GM23338 (cell line): ENCODE results near the gene PYGB. TPM values are rescaled to one million over a fixed set of nuclear protein-coding genes. Genes with fewer than 3 reads are reported as not detected.

Source experiments
- ATAC-seq: fragments of 200-7000 bp; cut with Tn5 transposase; 3 replicates; pipeline ENCODE4 v1.9.1; 2020
- DNase-seq: peaks from one replicate; pipeline ENCODE4 v3.0.0-alpha.2; 2015; ENCODE audit warnings: low spot score
- H2AFZ ChIP-seq: fragments of 200-600 bp; sonication (generic); 2 replicates; pipeline ENCODE4 v1.8.0; 2016; ENCODE audit warnings: antibody characterized with exemption, mild to moderate bottlenecking, moderate library complexity
- H3F3A ChIP-seq: fragments of 200-600 bp; sonication (generic); replicated peaks from 2 replicates; pipeline ENCODE4 v1.8.0; 2017; ENCODE audit warnings: antibody characterized with exemption, mixed run types, low read depth
- H3K27ac ChIP-seq: fragments of 200-600 bp; sonication (generic); 2 replicates; pipeline ENCODE4 v1.6.1; 2016; ENCODE audit warnings: low read depth
- H3K27me3 ChIP-seq: fragments of 200-600 bp; sonication (generic); 2 replicates; pipeline ENCODE4 v1.8.0; 2016; ENCODE audit warnings: mild to moderate bottlenecking, mixed run types, moderate library complexity; ENCODE audit not compliant: insufficient read depth
- H3K36me3 ChIP-seq: fragments of 200-600 bp; sonication (generic); 2 replicates; pipeline ENCODE4 v1.8.0; 2016; ENCODE audit warnings: mild to moderate bottlenecking; ENCODE audit not compliant: insufficient read depth
- H3K4me1 ChIP-seq: fragments of 200-600 bp; sonication (generic); 2 replicates; pipeline ENCODE4 v1.8.0; 2016; ENCODE audit warnings: mild to moderate bottlenecking, moderate library complexity; ENCODE audit not compliant: insufficient read depth
- H3K4me2 ChIP-seq: fragments of 200-600 bp; sonication (generic); 2 replicates; pipeline ENCODE4 v1.7.1; 2017; ENCODE audit warnings: mixed run types
- H3K4me3 ChIP-seq: fragments of 200-600 bp; sonication (generic); 2 replicates; pipeline ENCODE4 v1.6.1; 2016; ENCODE audit warnings: mixed run types
- H3K79me2 ChIP-seq: fragments of 200-600 bp; sonication (generic); replicated peaks from 2 replicates; pipeline ENCODE4 v1.8.0; 2017; ENCODE audit warnings: mild to moderate bottlenecking; ENCODE audit not compliant: insufficient read depth
- H3K9me2 ChIP-seq: fragments of 200-600 bp; sonication (generic); 2 replicates; pipeline ENCODE4 v1.8.0; 2017; ENCODE audit not compliant: insufficient read depth
- H4K20me1 ChIP-seq: fragments of 200-600 bp; sonication (generic); replicated peaks from 2 replicates; pipeline ENCODE4 v1.8.0; 2017; ENCODE audit warnings: mild to moderate bottlenecking; ENCODE audit not compliant: insufficient read depth
- H3K27ac Mint-ChIP-seq: 2 replicates; pipeline ENCODE4 v1.8.0; 2020; ENCODE audit warnings: inconsistent platforms, mild to moderate bottlenecking, moderate library complexity, mixed read lengths
- H3K27me3 Mint-ChIP-seq: 3 replicates; pipeline ENCODE4 v1.8.0; 2022; ENCODE audit warnings: low read depth, mild to moderate bottlenecking, moderate library complexity, mixed read lengths, inconsistent platforms; ENCODE audit not compliant: insufficient read depth, poor library complexity
- H3K36me3 Mint-ChIP-seq: 3 replicates; pipeline ENCODE4 v1.8.0; 2021; ENCODE audit warnings: low read depth, mild to moderate bottlenecking, inconsistent platforms, moderate library complexity, mixed read lengths
- H3K4me1 Mint-ChIP-seq: 3 replicates; pipeline ENCODE4 v1.8.0; 2020; ENCODE audit warnings: mild to moderate bottlenecking, inconsistent platforms, mixed read lengths
- H3K4me3 Mint-ChIP-seq: 3 replicates; pipeline ENCODE4 v1.8.0; 2021; ENCODE audit warnings: moderate library complexity, mild to moderate bottlenecking, inconsistent platforms, mixed read lengths
- H3K9me3 Mint-ChIP-seq: 3 replicates; pipeline ENCODE4 v1.8.0; 2020; ENCODE audit warnings: moderate library complexity, mild to moderate bottlenecking, inconsistent platforms, mixed read lengths
- CREB1 ChIP-seq: fragments of 250-450 bp; sonication (Bioruptor Pico); IDR thresholded peaks from 2 replicates; pipeline ENCODE4 v1.5.0; 2020; ENCODE audit warnings: low read depth, mild to moderate bottlenecking, moderate library complexity
- CTCF ChIP-seq, 2 experiments: fragments of 200-600 bp in 1 of 2; sonication (generic) in 1 of 2; conservative IDR thresholded peaks; 2 replicates each; pipeline versions ENCODE4 v1.5.1 to v1.6.1; 2016 to 2017; ENCODE audit warnings: antibody characterized with exemption in 2 of 2, low read depth in 2 of 2, mild to moderate bottlenecking in 2 of 2, moderate library complexity in 1 of 2
- ETS1 ChIP-seq: IDR thresholded peaks from 2 replicates; pipeline ENCODE4 v1.6.1; 2016; ENCODE audit warnings: antibody characterized with exemption
- EZH2 ChIP-seq: fragments of 200-600 bp; sonication (generic); IDR thresholded peaks from one replicate; pipeline ENCODE4 v1.8.0; 2017; ENCODE audit warnings: antibody characterized with exemption, mild to moderate bottlenecking, low read depth; ENCODE audit not compliant: unreplicated experiment
- EZH2phosphoT487 ChIP-seq: fragments of 200-600 bp; sonication (generic); IDR thresholded peaks from one replicate; pipeline ENCODE4 v1.8.1; 2018; ENCODE audit warnings: antibody characterized with exemption; ENCODE audit not compliant: unreplicated experiment
- JUNB ChIP-seq: IDR thresholded peaks from one replicate; pipeline ENCODE4 v1.6.1; 2016; ENCODE audit warnings: antibody characterized with exemption; ENCODE audit not compliant: unreplicated experiment
- NANOG ChIP-seq: IDR thresholded peaks from 2 replicates; pipeline ENCODE4 v1.6.1; 2016; ENCODE audit warnings: antibody characterized with exemption, borderline replicate concordance
- POLR2AphosphoS5 ChIP-seq: IDR thresholded peaks from 2 replicates; pipeline ENCODE4 v1.6.1; 2016; ENCODE audit warnings: antibody characterized with exemption, low read depth
- REST ChIP-seq: IDR thresholded peaks from one replicate; pipeline ENCODE4 v1.6.1; 2018; ENCODE audit warnings: antibody characterized with exemption; ENCODE audit not compliant: unreplicated experiment
- STAT1 ChIP-seq: IDR thresholded peaks from one replicate; pipeline ENCODE4 v1.6.1; 2016; ENCODE audit warnings: antibody characterized with exemption; ENCODE audit not compliant: unreplicated experiment
- ZNF114 ChIP-seq: fragments of 250-450 bp; sonication (Bioruptor Pico); IDR thresholded peaks from 2 replicates; pipeline ENCODE4 v1.5.0; 2020; ENCODE audit warnings: mild to moderate bottlenecking, moderate library complexity
- ZNF331 ChIP-seq: fragments of 250-450 bp; sonication (Bioruptor Pico); IDR thresholded peaks from 2 replicates; pipeline ENCODE4 v1.5.0; 2020; ENCODE audit warnings: low read depth, mild to moderate bottlenecking, moderate library complexity
- polyA plus RNA-seq: library from polyadenylated mRNA; unstranded; fragments of >200 nt; fragmentation: Nextera tagmentation; extraction: Ambion mirVana; gene quantifications from 2 replicates; pipeline ENCODE4 v1.2.1, GENCODE V29; 2016
- total RNA-seq: library from RNA; depleted of rRNA; stranded (reverse); fragments of >200 nt; shearing (Covaris generic); gene quantifications from 2 replicates; pipeline ENCODE4 v1.2.3, GENCODE V29; 2014

Gene PYGB
- total and polyA plus RNA-seq, 2 experiments from 2014 or later, result 15.6 to 64.0 TPM

GRCh38 chr20:25244976-25245375, 2.9 kb upstream of the PYGB start:
- Histone ChIP-seq H4K20me1 (0 out of 2 replicates have a peak, but pooled peaks cover 5% of the 10 kb centered on the region), H3K27ac (no peak overlapping the region), H3K4me2 (no peak overlapping the region), H3K9me2 (no peaks in the 10 kb centered on the region), H3K27me3 (peaks cover 11% of the 10 kb centered on the region; the same call in 1 of the 2 replicates), H3K79me2 (peaks cover 13% of the 10 kb centered on the region), H3K36me3 (no peaks in the 10 kb centered on the region), H2AFZ (no peak overlapping the region), H3K4me1 (peaks cover 17% of the 10 kb centered on the region), H3K4me3 (no peak overlapping the region), H3F3A (0 out of 2 replicates have a peak, but pooled peaks cover 7% of the 10 kb centered on the region)
- Mint-ChIP-seq H3K9me3 (no peaks in the 10 kb centered on the region; the same call in 2 of the 3 replicates), H3K27me3 (peaks cover 20% of the 10 kb centered on the region), H3K4me3 (no peak overlapping the region), H3K4me1 (peaks cover 34% of the 10 kb centered on the region), H3K36me3 (peaks cover 3% of the 10 kb centered on the region; the same call in 1 of the 3 replicates), H3K27ac (no peak overlapping the region)
- ATAC-seq (no peak), DNase-seq (no peak)
- TF ChIP-seq REST (no peak), EZH2 (no peak), JUNB (no peak), ETS1 (no peak), EZH2phosphoT487 (no peak), ZNF114 (CRISPR knock-in tag) (no peak)

- peaks cover 11% of the 10 kb centered on the region; the same call in 1 of the 2 replicates for H3K27me3 ChIP-seq
- no peak overlapping the region for H3K4me3 Mint-ChIP-seq
- H2AFZ ChIP-seq, result no peak overlapping the region
- no peaks in the 10 kb centered on the region for H3K9me2 ChIP-seq
- ATAC-seq, result no peak
- H3K27ac Mint-ChIP-seq, result no peak overlapping the region
- H3K9me3 Mint-ChIP-seq, result no peaks in the 10 kb centered on the region; the same call in 2 of the 3 replicates
- H3K4me2 ChIP-seq, result no peak overlapping the region
- no peak overlapping the region for H3K4me3 ChIP-seq
- peaks cover 17% of the 10 kb centered on the region for H3K79me2 ChIP-seq
- 0 out of 2 replicates have a peak, but pooled peaks cover 10% of the 10 kb centered on the region for H4K20me1 ChIP-seq
- DNase-seq, result no peak
- peaks cover 3% of the 10 kb centered on the region; the same call in 1 of the 3 replicates for H3K36me3 Mint-ChIP-seq
- H3K27ac ChIP-seq, result no peak overlapping the region
- peaks cover 39% of the 10 kb centered on the region for H3K4me1 Mint-ChIP-seq
- H3F3A ChIP-seq, result 0 out of 2 replicates have a peak, but pooled peaks cover 7% of the 10 kb centered on the region
- H3K4me1 ChIP-seq, result peaks cover 22% of the 10 kb centered on the region
- no peaks in the 10 kb centered on the region for H3K36me3 ChIP-seq
- peaks cover 20% of the 10 kb centered on the region for H3K27me3 Mint-ChIP-seq
- TF ChIP-seq JUNB, result no peak
- TF ChIP-seq EZH2, result no peak
- TF ChIP-seq ZNF331, result no peak
- no peak for TF ChIP-seq CTCF (conservative IDR thresholded peaks at IDR 0.05; ENCODE audit: low read depth in 2 of 2)
- TF ChIP-seq NANOG, result no peak
- no peak for TF ChIP-seq EZH2phosphoT487
- TF ChIP-seq ZNF114 (CRISPR knock-in tag), result no peak
- no peak for TF ChIP-seq POLR2AphosphoS5
- no peak for TF ChIP-seq STAT1
- TF ChIP-seq CREB1, result no peak
- TF ChIP-seq REST, result no peak
- no peak for TF ChIP-seq ETS1
Observed at GRCh38 chr20:25245461-25245860, 2.4 kb upstream of the PYGB start.
